Parathyroid adenoma (tissue), 2 donors: Measurements from ENCODE around the gene LTBP2.

ENCODE experiments used
- H2AFZ ChIP-seq: fragments of 300-600 bp; sonication (generic); one replicate; pipeline ENCODE4 v1.7.0; 2017; ENCODE audit warnings: antibody characterized with exemption, mild to moderate bottlenecking
- H3K27ac ChIP-seq: fragments of 300-600 bp; sonication (generic); one replicate; pipeline ENCODE4 v1.7.0; 2017
- H3K27me3 ChIP-seq: fragments of 300-600 bp; sonication (generic); one replicate; pipeline ENCODE4 v1.7.0; 2017; ENCODE audit warnings: low read length; ENCODE audit not compliant: control insufficient read depth, insufficient read depth
- H3K36me3 ChIP-seq: fragments of 300-600 bp; sonication (generic); one replicate; pipeline ENCODE4 v1.7.0; 2017; ENCODE audit warnings: low read length; ENCODE audit not compliant: control insufficient read depth, insufficient read depth
- H3K4me1 ChIP-seq: fragments of 300-600 bp; sonication (generic); one replicate; pipeline ENCODE4 v1.7.0; 2017; ENCODE audit warnings: control low read depth
- H3K4me2 ChIP-seq: fragments of 300-600 bp; sonication (generic); one replicate; pipeline ENCODE4 v1.7.0; 2017; ENCODE audit warnings: low read length
- H3K4me3 ChIP-seq: fragments of 300-600 bp; sonication (generic); one replicate; pipeline ENCODE4 v1.7.0; 2017; ENCODE audit warnings: low read depth, low read length
- H3K79me2 ChIP-seq: fragments of 300-600 bp; sonication (generic); one replicate; pipeline ENCODE4 v1.7.0; 2017; ENCODE audit warnings: control low read depth
- H3K9ac ChIP-seq: fragments of 300-600 bp; sonication (generic); one replicate; pipeline ENCODE4 v1.7.0; 2017; ENCODE audit warnings: mild to moderate bottlenecking
- H3K9me3 ChIP-seq: fragments of 300-600 bp; sonication (generic); one replicate; pipeline ENCODE4 v1.7.0; 2017; ENCODE audit warnings: low read length; ENCODE audit not compliant: control insufficient read depth
- CTCF ChIP-seq: fragments of 300-600 bp; sonication (generic); IDR thresholded peaks from one replicate; pipeline ENCODE4 v1.7.0; 2017; ENCODE audit warnings: antibody characterized with exemption, mild to moderate bottlenecking
- donor health status: primary hyperparathyroidism.

The LTBP2 gene

DNA sequence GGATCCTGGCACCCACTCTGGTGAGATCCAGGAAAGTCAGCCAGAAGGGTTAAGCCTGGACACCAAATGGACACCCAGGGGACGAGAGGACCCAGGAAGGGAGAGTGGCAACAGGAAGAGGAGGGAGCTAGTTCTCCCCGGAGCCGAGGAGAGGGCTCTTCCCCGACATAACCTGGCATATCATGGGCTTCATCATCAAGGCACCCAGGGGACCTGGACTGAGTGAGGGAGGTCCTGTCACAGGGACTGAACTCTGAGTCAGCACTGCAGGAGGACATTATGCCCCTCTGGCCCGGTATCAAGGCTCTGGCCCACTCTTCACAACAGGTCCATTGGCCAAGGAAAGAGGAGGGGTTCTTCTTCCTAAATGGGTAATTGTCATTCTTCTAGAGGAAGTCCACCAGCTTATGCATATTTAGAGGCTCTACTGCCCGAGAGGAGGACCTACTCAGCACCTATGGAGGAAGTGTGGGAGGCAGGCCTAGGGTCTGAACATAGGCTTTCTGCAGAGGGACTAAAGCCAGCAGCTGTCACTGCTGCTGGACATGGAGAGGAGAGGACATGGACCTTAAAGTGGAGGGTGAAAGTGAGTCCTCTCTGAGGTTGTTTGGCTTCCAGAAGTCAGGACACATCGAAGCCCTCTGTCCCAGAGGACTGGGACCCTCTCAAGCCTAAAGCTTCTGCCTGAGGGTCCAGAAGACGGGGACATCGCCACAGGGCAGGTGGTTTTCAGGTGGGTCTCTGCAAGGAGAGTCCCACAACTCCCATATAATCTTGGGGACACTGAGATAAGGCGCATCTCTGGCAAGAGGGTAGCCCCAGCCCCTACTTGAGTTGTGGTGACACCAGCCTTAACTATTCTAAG is 99.8 kb downstream of the LTBP2 start:
- H3K27me3 ChIP-seq = no peaks in the 10 kb centered on the region
- no peaks in the 10 kb centered on the region for H3K79me2 ChIP-seq
- H3K4me1 ChIP-seq = no peaks in the 10 kb centered on the region
- H3K4me3 ChIP-seq = no peak overlapping the region
- H3K4me2 ChIP-seq = no peak overlapping the region
- H3K27ac ChIP-seq = no peak overlapping the region
- no peaks in the 10 kb centered on the region for H3K9me3 ChIP-seq
- H2AFZ ChIP-seq = no peak overlapping the region
- no peak overlapping the region for H3K9ac ChIP-seq
- TF ChIP-seq CTCF = no peak
- no peaks in the 10 kb centered on the region for H3K36me3 ChIP-seq

DNA sequence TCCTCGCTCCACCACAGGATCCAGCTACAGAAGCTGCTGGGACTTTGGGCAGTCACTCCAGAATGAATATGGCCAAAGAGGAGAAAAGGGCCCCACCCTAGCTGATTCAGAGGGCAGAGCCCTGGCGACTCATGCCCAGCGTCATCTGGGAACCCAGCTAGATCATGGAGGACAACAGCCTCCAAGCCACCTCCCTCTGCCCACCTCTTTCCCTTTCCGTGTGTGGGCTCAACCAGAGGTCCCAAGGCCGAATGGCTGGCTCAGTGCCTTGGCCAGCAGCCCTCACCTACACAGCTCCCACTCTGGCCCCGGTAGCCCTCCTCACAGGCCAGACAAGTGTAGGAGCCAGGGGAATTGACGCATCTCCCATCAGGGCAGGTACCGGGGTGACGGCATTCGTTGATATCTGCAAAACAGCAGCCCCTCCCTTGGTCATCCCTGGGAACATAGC is 101.1 kb downstream of the LTBP2 start:
- Histone ChIP-seq H3K4me1 (no peaks in the 10 kb centered on the region), H3K27ac (no peak overlapping the region), H3K79me2 (no peaks in the 10 kb centered on the region), H3K4me3 (no peak overlapping the region), H2AFZ (no peak overlapping the region), H3K9me3 (no peaks in the 10 kb centered on the region), H3K9ac (no peak overlapping the region), H3K36me3 (no peaks in the 10 kb centered on the region), H3K27me3 (no peaks in the 10 kb centered on the region), H3K4me2 (no peak overlapping the region)
- TF ChIP-seq CTCF = no peak

DNA sequence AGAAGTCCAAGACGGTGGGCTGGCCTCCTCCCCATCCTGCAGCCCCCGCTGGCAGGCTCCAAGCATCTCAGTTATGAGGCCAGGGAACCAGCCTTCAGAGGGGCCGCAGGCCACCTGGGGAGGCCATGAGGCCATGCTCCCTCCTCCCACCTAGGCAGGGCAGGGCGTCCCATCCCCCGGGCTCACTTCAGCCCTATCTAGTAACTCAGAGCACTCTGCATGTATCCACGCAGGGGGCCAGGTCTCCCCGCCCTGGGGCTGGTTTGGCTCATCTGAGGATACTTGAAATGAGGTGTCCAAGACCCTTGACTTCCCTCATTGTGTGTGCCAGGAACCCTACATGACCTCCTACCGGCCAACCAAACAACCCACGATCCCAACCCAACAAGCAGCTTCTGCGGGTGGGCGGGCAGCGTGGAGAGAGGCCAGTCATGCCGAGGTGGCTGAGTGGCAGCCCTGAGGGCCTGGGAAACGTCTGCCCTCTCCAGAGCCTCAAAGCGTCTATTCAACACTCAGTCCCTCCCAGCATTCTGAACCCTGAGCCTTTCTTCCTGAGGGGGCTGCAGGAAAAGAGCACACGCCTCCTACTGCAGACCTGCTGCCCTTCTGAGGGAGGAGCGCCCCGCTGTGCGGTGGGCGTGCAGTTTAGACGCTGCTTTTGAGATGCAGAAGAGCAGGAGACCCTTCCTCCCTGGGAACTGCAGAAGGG is 101.7 kb downstream of the LTBP2 start:
- H3K27ac ChIP-seq = no peak overlapping the region
- no peak overlapping the region for H3K9ac ChIP-seq
- TF ChIP-seq CTCF = no peak
- no peak overlapping the region for H2AFZ ChIP-seq
- H3K4me1 ChIP-seq = no peaks in the 10 kb centered on the region
- no peaks in the 10 kb centered on the region for H3K27me3 ChIP-seq
- H3K36me3 ChIP-seq = no peaks in the 10 kb centered on the region
- no peak overlapping the region for H3K4me2 ChIP-seq
- H3K79me2 ChIP-seq = no peaks in the 10 kb centered on the region
- H3K9me3 ChIP-seq = no peaks in the 10 kb centered on the region
- H3K4me3 ChIP-seq = no peak overlapping the region

DNA sequence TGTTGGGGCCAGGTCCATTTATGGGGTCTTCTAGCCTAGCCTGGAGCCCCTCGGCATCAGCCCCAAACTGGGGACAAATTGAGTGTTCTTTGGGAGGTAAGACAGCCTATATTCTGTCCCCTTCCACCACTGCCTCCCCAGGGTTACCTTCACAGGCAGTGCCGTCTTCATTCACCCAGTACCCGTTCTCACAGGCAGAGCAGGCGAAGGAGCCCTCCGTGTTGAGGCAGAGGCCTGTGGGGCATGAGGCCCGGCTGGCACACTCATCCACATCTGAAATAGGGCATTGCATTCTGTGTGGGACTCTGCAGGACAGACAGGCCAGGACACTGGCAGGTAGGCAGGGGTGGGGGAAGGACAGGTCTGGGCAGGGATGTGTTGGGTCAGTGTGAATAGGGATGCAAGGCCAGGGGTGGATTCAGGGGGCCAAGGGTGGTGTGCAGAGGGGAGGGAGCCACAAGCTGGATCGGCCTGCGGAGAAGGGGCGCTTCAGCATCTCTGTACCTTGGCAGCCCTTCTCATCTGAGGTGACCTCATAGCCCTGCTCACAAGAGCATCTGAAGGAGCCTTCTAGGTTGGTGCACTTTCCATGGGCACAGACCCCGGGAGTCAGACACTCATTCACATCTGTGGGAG is 102.3 kb downstream of the LTBP2 start:
- Histone ChIP-seq H3K79me2 (no peaks in the 10 kb centered on the region), H3K9me3 (no peaks in the 10 kb centered on the region), H3K4me3 (no peak overlapping the region), H3K27me3 (no peaks in the 10 kb centered on the region), H2AFZ (no peak overlapping the region), H3K9ac (no peak overlapping the region), H3K4me2 (no peak overlapping the region), H3K27ac (no peak overlapping the region), H3K36me3 (no peaks in the 10 kb centered on the region), H3K4me1 (no peaks in the 10 kb centered on the region)
- TF ChIP-seq CTCF = no peak
